ENCODE data around the gene CNTNAP5.

CNTNAP5 gene

DNA sequence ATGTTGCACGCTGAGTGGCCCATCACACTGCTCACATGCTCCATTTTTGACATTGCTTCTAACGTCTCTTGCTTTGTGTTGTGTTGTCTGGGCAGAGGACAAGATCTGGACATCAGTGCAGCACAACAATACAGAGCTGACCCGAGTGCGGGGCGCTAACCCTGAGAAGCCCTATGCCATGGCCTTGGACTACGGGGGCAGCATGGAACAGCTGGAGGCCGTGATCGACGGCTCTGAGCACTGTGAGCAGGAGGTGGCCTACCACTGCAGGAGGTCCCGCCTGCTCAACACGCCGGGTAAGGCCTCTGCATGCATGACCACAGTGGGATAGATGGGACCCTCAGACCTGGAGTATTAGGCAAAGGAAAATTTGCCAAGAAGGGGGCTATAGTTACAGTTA lies 622.6 kb downstream of the CNTNAP5 start:
- no peak for DNase-seq

- no peak for DNase-seq
Observed at GRCh38 chr2:124649001-124649400, 623.9 kb downstream of the CNTNAP5 start.

DNA sequence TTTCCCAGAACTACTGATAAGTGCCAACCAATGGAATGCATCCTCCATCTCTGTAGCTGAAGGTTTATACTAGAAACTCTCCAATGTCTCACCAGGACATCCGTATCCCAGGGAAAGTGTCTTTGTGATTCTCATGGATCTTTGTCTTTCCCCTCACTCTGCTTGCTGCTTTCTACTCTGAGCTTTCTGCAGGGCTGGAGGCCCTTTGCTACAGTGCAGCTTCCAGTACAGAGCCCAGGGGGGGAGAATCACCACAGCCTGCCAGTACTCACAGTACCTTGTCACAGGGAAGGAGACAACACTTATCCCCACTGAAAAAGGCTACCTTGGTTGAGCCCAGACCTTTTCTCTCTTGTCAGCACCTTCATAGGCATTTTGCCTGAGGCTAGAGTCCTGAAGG lies 627.0 kb downstream of the CNTNAP5 start:
- DNase-seq: no peak

DNA sequence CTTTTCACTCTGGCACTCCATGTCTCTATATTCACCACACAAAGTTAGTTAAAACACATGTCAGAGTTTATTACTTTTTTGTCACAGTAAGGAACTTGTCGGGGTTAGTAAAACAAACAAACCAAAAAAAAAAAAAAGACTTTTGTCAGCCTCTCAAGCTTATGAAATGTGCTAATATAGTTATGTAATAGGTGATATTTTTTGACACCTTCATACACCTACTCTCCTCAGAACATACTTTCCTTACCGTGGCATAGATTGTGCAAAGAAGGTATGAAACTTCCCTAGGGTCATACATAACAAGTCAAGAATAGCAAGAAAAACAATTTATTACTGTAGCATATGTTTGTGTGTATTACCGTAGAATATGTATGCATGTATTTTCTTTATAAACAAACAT lies 633.3 kb downstream of the CNTNAP5 start:
- DNase-seq: no peak

- DNase-seq: no peak
Observed at GRCh38 chr2:124661558-124661957, 636.5 kb downstream of the CNTNAP5 start.

- DNase-seq: no peak
Observed at GRCh38 chr2:124662946-124663644, 638.0 kb downstream of the CNTNAP5 start.

DNA sequence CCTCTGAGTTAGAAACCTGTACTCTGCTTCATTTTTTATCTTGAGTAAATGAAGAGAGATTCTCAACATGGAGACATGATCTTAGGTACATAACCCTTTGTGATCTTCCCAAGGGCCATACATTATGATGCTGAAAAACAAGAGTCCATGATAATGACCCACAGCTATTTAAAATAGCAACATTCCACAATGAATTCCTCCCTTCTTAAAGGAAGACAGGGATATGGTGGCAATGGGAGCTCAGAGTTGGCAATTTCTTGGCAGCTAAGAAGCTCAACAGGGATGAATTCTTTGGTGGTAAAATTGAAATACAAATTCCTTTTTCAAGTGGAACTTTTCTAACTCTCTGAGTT lies 638.5 kb downstream of the CNTNAP5 start:
- DNase-seq: no peak

DNA sequence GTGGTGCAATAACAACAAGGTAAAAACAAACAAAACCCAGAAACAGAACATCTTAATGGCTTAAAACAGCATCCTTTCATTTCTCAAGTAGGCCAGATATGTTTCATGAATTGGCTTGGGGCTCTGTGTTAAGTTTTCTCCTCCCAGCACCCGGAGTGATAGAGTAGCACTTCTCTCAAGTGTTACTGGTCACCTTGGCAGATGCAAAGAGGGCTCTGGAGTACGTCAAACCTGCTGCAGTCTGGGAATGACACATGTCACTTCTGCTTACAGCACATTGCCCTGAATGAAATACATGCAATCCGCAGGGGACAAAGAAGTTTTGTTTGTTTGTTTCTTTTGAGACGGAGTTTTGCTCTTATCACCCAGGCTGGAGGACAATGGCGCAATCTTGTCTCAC lies 639.3 kb downstream of the CNTNAP5 start:
- no peak for DNase-seq

- no peak for DNase-seq
Observed at GRCh38 chr2:124666976-124667375, 641.9 kb downstream of the CNTNAP5 start.

DNA sequence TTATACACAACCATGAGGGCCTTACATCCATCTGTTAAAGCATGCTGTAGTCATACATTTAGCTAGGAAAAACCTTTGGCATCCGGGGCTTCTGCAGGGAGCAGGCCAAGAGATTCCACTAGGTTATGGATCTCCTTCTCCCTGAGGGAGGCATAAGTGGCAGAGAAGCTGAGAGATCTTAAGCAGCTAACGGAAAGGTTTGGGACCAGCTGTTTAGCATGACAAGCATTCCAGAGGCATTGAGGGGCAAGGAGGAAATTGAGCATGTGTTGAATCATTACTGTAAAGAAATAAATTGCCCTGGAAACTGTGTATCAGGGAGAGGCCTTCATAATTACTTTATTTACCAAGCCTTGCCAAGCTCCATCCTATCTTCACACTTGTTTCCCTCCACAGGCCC lies 643.1 kb downstream of the CNTNAP5 start:
- no peak for DNase-seq

- DNase-seq: no peak
Observed at GRCh38 chr2:124670187-124670586, 645.1 kb downstream of the CNTNAP5 start.

- no peak for DNase-seq
Observed at GRCh38 chr2:124678043-124678442, 653.0 kb downstream of the CNTNAP5 start.

- peak; percentile 18 for DNase-seq
Observed at GRCh38 chr2:124683536-124684428, 658.7 kb downstream of the CNTNAP5 start.

GRCh38 chr2:124689348-124689747 lies 664.3 kb downstream of the CNTNAP5 start:
- no peak for DNase-seq

DNA sequence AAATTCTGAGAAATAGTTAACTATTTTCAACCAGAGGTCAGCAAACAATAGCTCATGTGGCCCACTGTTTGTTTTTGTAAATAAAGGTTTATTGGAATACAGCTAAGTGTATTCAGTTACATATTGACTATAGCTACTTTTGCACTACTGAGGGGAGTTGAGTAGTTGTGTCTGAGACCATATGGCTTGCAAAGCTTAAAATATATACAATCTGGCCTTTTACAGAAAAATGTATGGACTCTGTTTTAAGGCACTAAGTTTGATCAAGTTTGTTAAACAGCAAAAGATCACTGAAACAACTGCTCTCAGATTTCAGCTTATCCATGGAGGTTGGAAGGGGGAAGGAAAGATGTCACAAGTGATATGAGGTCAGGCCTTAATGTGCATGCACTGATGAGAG lies 667.1 kb downstream of the CNTNAP5 start:
- no peak for DNase-seq

GRCh38 chr2:124692707-124693106 lies 667.6 kb downstream of the CNTNAP5 start:
- no peak for DNase-seq

- no peak for DNase-seq
Observed at GRCh38 chr2:124693156-124693555, 668.1 kb downstream of the CNTNAP5 start.

- DNase-seq: no peak
Observed at GRCh38 chr2:124698979-124699565, 674.0 kb downstream of the CNTNAP5 start.

GRCh38 chr2:124702777-124703176 lies 677.7 kb downstream of the CNTNAP5 start:
- no peak for DNase-seq

- no peak for DNase-seq
Observed at GRCh38 chr2:124704071-124704925, 679.2 kb downstream of the CNTNAP5 start.

GRCh38 chr2:124708661-124709060 lies 683.6 kb downstream of the CNTNAP5 start:
- DNase-seq: no peak

- no peak for DNase-seq
Observed at GRCh38 chr2:124713969-124714368, 688.9 kb downstream of the CNTNAP5 start.

- no peak for DNase-seq
Observed at GRCh38 chr2:124725187-124725586, 700.1 kb downstream of the CNTNAP5 start.
